Dedifferentiated amniotic fluid mesenchymal stem cell (primary cell): ENCODE results near the gene IRGM.

Source experiments
- DNase-seq: peaks from one replicate; pipeline ENCODE4 v3.0.0-alpha.2; 2016; ENCODE audit errors: extremely low spot score

Gene IRGM

DNA sequence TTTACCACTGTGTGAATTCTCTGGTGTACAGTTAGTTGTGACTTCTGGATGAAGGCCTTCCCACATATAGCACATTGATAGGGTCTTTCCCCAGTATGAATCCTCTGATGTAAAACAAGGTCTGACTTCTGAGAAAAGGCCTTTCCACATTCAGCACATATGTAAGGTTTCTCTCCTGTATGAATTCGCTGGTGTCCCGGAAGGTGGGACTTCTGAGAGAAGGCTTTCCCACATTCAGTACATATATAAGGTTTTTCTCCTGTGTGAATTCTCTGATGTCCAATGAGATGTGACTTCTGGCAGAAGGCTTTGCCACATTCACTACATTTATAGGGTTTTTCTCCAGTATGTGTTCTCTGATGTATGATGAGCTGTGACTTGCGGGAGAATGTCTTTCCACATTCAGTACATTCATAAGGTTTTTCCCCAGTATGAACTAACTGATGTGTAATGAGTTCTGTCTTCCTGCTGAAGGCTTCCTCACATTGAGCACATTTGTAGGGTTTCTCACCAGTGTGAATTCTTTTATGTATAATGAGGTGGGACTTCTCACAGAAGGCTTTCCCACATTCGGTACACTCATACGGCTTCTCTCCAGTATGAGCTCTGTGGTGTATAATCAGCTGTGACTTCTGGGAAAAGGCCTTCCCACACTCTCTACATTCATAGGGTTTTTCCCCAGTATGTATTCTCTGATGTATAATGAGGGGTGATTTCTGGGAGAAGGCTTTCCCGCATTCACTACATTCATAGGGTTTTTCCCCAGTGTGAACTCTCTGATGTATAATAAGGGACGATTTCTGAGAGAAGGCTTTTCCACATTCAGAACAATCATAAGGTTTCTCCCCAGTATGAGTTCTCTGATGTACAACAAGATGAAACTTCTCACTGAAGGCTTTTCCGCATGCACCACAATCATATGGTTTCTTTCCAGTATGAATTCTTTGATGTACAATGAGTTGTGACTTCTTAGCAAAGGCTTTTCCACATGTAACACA lies 49.4 kb downstream of the IRGM start:
- no peak for DNase-seq
